Testis (tissue), 3 donors: ENCODE measurements around the gene AK4. TPM values are rescaled to one million over a fixed set of nuclear protein-coding genes. Genes with fewer than 3 reads are reported as not detected.

Experiments used
- DNase-seq: peaks from one replicate; pipeline ENCODE4 v3.0.0-alpha.2; 2019
- H3K27ac ChIP-seq, 2 donors: fragments of 200-600 bp; sonication (generic); one replicate each; pipeline ENCODE4 v1.5.1; 2019
- H3K27me3 ChIP-seq: fragments of 200-600 bp; sonication (generic); one replicate; pipeline ENCODE4 v1.5.1; 2019
- H3K36me3 ChIP-seq: fragments of 200-600 bp; sonication (generic); one replicate; pipeline ENCODE4 v1.5.1; 2017; ENCODE audit warnings: low read depth; ENCODE audit errors: missing control alignments
- H3K4me1 ChIP-seq: fragments of 200-600 bp; sonication (generic); one replicate; pipeline ENCODE4 v1.5.1; 2019
- H3K4me3 ChIP-seq, 2 donors: fragments of 200-600 bp; sonication (generic); one replicate each; pipeline ENCODE4 v1.5.1; 2017 to 2019
- H3K9me3 ChIP-seq: fragments of 200-600 bp; sonication (generic); one replicate; pipeline ENCODE4 v1.5.1; 2017
- CTCF ChIP-seq, 3 experiments: fragments of 450-650 bp in 2 of 3; fragments of 200-600 bp in 1 of 3; sonication (generic) in 1 of 3; IDR thresholded peaks; one replicate each; pipeline ENCODE4 v1.5.1; 2016 to 2019; ENCODE audit warnings: antibody characterized with exemption in 3 of 3, mild to moderate bottlenecking in 2 of 3, moderate library complexity in 1 of 3
- POLR2A ChIP-seq: fragments of 450-650 bp; IDR thresholded peaks from one replicate; pipeline ENCODE4 v1.6.1; 2017; ENCODE audit warnings: antibody characterized with exemption, mild to moderate bottlenecking, moderate library complexity
- WGBS, 2 donors: methylation state at CpG; one replicate each; pipeline ENCODE4 v1.1.5; 2018; 5-methylcytosine and 5-hydroxymethylcytosine counted together
- intact Hi-C: fragments of 100-400 bp; cut with DNase I; formaldehyde crosslinking; loops from one replicate; pipeline ENCODE4 v1.15.1; 2023; ENCODE audit warnings: low total_unique reads
- polyA plus RNA-seq: library from polyadenylated mRNA; stranded (reverse); fragments of 350-450 nt; fragmentation: Illumina TruSeq; extraction: RNeasy Lipid Tissue Mini Kit (QIAGEN cat#74804); gene quantifications from one replicate; pipeline ENCODE4 v1.2.3, GENCODE V29; 2014; ENCODE audit warnings: low read depth, low replicate concordance; ENCODE audit not compliant: insufficient read depth
- total RNA-seq, 2 donors: library from RNA; depleted of rRNA; stranded (reverse); fragments of >200 nt; gene quantifications; one replicate each; pipeline ENCODE4 v1.2.3, GENCODE V29; 2016

AK4 gene
- total and polyA plus RNA-seq, 3 donors from 2014 or later = 29.0 to 42.0 (median 40.1) TPM

GRCh38 chr1:65229201-65229600 is 81.2 kb downstream of the AK4 start:
- H3K27me3 ChIP-seq = no peaks in the 10 kb centered on the region
- H3K36me3 ChIP-seq = no peaks in the 10 kb centered on the region
- H3K4me3 ChIP-seq = no peak overlapping the region
- intact Hi-C loops = no loop called here
- H3K27ac ChIP-seq = no peak overlapping the region
- H3K4me1 ChIP-seq = no peaks in the 10 kb centered on the region
- 94 to 96% methylated on average over 5 of the region's 5 CpGs for WGBS, 2 donors
- no peak for TF ChIP-seq CTCF (IDR thresholded peaks at IDR 0.05)
- TF ChIP-seq POLR2A = no peak
- no peak for DNase-seq
- H3K9me3 ChIP-seq = no peaks in the 10 kb centered on the region

DNA sequence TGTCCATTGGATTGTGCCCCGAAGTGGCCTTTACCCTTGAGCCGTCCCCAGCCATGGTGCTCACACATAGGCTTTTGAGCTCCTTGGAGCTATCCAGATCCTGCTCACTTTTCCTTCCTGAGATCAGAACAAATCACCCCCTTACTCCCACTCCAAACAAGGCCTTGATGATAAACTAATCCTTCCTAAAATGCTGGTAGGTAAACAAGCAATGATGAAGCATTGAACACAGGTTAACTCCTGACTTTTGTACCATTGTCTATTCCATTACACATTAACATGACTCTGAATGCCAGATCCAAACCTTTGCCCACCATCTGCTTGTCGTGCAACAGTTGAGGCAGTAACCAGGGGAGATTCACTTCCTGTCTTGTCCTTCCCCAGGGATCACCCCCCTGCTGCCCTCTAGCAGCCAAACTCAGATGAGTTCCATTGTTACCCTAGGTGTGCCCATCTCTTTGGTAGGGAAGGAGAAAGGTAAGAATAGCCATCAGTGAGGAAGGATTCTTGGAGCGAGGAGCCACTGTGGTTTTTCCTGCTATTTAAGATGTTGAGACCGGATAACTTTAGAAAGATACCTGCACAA is 81.8 kb downstream of the AK4 start:
- no peak for DNase-seq
- Histone ChIP-seq H3K4me3 (no peak overlapping the region), H3K4me1 (no peaks in the 10 kb centered on the region), H3K9me3 (no peaks in the 10 kb centered on the region), H3K36me3 (no peaks in the 10 kb centered on the region), H3K27ac (no peak overlapping the region), H3K27me3 (no peaks in the 10 kb centered on the region)
- TF ChIP-seq CTCF (IDR thresholded peaks at IDR 0.05) (no peak), POLR2A (no peak)
- WGBS, 2 donors = 94 to 96% methylated on average over 5 of the region's 5 CpGs
- intact Hi-C loops = no loop called here

- Histone ChIP-seq H3K9me3 (no peaks in the 10 kb centered on the region), H3K4me1 (no peaks in the 10 kb centered on the region), H3K4me3 (no peak overlapping the region), H3K36me3 (no peaks in the 10 kb centered on the region), H3K27me3 (no peaks in the 10 kb centered on the region), H3K27ac (no peak overlapping the region)
- WGBS, 2 donors = 88% methylated on average over 1 of the region's 1 CpG
- TF ChIP-seq POLR2A (no peak), CTCF (IDR thresholded peaks at IDR 0.05) (no peak)
- DNase-seq = no peak
- intact Hi-C loops = no loop called here
Measured at GRCh38 chr1:65230731-65231481, 82.9 kb downstream of the AK4 start.

DNA sequence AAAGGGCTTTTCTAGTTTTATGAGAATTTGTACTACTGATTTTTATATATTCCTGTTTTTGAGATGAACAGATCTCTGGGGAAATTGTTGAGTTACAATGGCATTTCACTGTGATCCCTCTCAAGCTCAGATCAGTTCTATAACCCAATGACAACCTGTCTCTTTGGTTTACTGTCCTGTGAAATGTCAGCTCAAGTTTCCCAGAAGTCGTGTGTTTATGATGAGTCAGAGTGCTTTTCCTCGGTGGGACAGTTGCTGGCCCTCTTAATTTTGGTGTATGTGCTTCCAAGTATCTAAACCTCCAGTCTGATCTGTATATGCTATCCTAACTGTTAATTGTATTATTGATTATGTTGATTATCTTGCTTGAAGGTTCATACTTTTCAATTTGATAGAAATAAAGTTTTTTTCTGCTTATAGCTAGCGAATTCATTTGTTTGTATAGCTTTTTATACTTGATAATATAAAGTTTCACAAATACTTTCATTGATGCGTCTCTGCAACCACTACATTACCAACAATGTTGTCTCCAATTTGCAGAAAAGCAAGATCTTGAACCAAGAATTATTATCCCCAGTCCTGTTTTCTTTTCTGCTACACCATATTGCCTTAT is 83.8 kb downstream of the AK4 start:
- H3K4me3 ChIP-seq = no peak overlapping the region
- WGBS, 2 donors = 77 to 81% methylated on average over 4 of the region's 4 CpGs
- H3K27ac ChIP-seq = no peak overlapping the region
- no peaks in the 10 kb centered on the region for H3K4me1 ChIP-seq
- DNase-seq = no peak
- TF ChIP-seq POLR2A = no peak
- no peak for TF ChIP-seq CTCF (IDR thresholded peaks at IDR 0.05)
- H3K27me3 ChIP-seq = no peaks in the 10 kb centered on the region
- no peaks in the 10 kb centered on the region for H3K9me3 ChIP-seq
- intact Hi-C loops = no loop called here
- no peaks in the 10 kb centered on the region for H3K36me3 ChIP-seq
